Right atrium auricular region (tissue), 2 donors: Measurements from ENCODE around the gene RNF43. TPM values are rescaled to one million over a fixed set of nuclear protein-coding genes. Genes with fewer than 3 reads are reported as not detected.

Source experiments
- DNase-seq: peaks from one replicate; pipeline ENCODE4 v3.0.0-alpha.2; 2019; ENCODE audit warnings: low spot score
- H3K27ac ChIP-seq, 2 donors: fragments of 200-600 bp; sonication (generic); 1 replicate in 1 of 2; 2 replicates in 1 of 2; pipeline ENCODE4 v1.5.1; 2016 to 2019
- H3K27me3 ChIP-seq, 2 donors: fragments of 200-600 bp; sonication (generic); one replicate each; pipeline versions ENCODE4 v1.5.1 to v1.6.0; 2017 to 2019
- H3K36me3 ChIP-seq: fragments of 200-600 bp; sonication (generic); one replicate; pipeline ENCODE4 v1.5.1; 2016
- H3K4me1 ChIP-seq, 2 donors: fragments of 200-600 bp; sonication (generic); one replicate each; pipeline versions ENCODE4 v1.5.1 to v1.6.0; 2017 to 2019
- H3K4me3 ChIP-seq, 2 donors: fragments of 200-600 bp; sonication (generic); 1 replicate in 1 of 2; 2 replicates in 1 of 2; pipeline ENCODE4 v1.5.1; 2017 to 2019; ENCODE audit warnings: mild to moderate bottlenecking in 1 of 2, moderate library complexity in 1 of 2
- H3K9me3 ChIP-seq, 2 donors: fragments of 200-600 bp; sonication (generic); one replicate each; pipeline ENCODE4 v1.5.1; 2019
- total RNA-seq, 2 donors: library from RNA; depleted of rRNA; stranded (reverse); fragments of >200 nt; gene quantifications; one replicate each; pipeline ENCODE4 v1.1.0, GENCODE V29; 2016
- TF ChIP-seq, protein P1 (sequence below), 2 donors: fragments of 200-600 bp; sonication (generic); IDR thresholded peaks; one replicate each; pipeline ENCODE4 v1.5.1; 2019; ENCODE audit warnings: antibody characterized with exemption in 2 of 2

The RNF43 gene
- total RNA-seq, 2 donors from 2014 or later: 4.4 to 5.5 TPM

DNA sequence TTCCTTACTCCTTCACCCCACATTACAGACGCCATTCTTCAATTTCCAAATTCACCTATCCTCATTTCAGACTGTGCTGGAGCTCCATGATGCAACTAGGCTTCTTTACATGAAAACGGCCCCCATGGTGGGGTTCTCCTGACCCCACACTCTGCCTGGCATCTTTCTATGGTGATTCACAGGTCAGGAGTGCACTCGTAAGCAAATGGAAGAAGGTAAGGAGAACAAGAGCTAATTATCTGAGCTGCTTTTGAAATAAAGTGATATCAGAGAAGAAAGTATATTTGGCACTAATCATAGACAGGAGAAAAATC is 37.9 kb downstream of the RNF43 start:
- Histone ChIP-seq H3K36me3 (no peaks in the 10 kb centered on the region), H3K27me3 (no peaks in the 10 kb centered on the region), H3K4me3 (no peak overlapping the region), H3K4me1 (no peaks in the 10 kb centered on the region), H3K27ac (no peak overlapping the region), H3K9me3 (no peaks in the 10 kb centered on the region)
- DNase-seq: no peak
- TF ChIP-seq, protein P1, sequence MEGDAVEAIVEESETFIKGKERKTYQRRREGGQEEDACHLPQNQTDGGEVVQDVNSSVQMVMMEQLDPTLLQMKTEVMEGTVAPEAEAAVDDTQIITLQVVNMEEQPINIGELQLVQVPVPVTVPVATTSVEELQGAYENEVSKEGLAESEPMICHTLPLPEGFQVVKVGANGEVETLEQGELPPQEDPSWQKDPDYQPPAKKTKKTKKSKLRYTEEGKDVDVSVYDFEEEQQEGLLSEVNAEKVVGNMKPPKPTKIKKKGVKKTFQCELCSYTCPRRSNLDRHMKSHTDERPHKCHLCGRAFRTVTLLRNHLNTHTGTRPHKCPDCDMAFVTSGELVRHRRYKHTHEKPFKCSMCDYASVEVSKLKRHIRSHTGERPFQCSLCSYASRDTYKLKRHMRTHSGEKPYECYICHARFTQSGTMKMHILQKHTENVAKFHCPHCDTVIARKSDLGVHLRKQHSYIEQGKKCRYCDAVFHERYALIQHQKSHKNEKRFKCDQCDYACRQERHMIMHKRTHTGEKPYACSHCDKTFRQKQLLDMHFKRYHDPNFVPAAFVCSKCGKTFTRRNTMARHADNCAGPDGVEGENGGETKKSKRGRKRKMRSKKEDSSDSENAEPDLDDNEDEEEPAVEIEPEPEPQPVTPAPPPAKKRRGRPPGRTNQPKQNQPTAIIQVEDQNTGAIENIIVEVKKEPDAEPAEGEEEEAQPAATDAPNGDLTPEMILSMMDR (IDR thresholded peaks at IDR 0.05): no peak

DNA sequence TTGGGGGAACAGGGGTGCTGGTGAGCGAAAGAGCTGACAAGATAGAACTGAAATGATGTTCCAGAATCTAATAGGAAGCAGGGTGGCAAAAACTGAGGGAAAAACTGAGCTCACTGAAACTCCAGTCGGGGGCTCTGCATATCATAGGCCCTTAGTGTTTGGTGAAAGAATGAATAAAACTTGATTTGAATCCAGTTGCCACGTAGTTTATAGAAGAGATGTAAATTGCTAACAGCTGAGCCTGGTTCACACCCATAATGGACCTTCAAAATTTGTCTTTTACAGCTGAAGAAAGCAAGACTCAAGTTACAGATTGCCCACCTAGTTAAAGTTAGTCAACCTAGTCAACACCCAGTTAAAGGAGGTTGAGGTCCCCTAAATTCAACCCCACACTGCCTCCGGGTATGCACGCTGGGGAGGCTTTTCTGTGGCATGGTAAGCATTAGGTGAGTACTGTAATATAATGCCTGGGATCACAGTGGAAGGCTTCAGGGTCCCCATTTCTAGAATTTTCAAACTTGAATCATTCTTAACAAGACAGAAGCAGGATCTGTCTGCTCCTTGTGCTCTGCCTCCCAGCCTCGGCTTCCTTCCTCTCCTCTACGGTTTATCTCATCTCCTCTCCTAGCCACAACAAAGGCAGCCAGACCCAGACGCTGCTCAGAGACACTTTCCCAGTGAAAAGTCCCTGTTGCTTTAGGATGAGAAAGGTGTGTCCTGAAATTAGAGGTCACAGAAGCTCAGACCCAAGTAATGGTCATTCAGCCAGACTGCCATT is 38.4 kb downstream of the RNF43 start:
- TF ChIP-seq, protein P1 (IDR thresholded peaks at IDR 0.05): no peak
- no peaks in the 10 kb centered on the region for H3K27me3 ChIP-seq
- no peaks in the 10 kb centered on the region for H3K4me1 ChIP-seq
- H3K9me3 ChIP-seq: no peaks in the 10 kb centered on the region
- H3K36me3 ChIP-seq: no peaks in the 10 kb centered on the region
- no peak for DNase-seq
- H3K4me3 ChIP-seq: no peak overlapping the region
- H3K27ac ChIP-seq: no peak overlapping the region

DNA sequence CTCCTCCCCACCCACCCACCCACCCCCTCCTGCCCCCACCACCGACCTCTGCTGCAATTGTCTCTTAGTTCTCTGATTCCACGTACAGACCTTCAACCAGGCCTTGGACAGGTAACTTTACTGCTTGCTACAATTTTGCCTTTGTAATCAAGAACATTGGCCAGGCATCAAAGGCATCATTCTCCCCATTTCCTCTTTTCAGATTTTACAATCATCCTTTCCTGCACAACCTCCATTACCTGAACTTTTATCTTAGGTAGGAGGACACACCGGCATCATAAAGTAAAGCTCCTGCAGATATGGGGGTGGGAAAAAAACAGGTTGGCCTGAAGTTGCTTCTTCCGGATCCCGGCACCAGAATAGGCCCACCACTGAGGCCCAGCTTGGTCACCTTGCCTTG is 39.7 kb downstream of the RNF43 start:
- Histone ChIP-seq H3K4me1 (no peaks in the 10 kb centered on the region), H3K9me3 (no peaks in the 10 kb centered on the region), H3K27ac (no peak overlapping the region), H3K4me3 (no peak overlapping the region), H3K36me3 (no peaks in the 10 kb centered on the region), H3K27me3 (no peaks in the 10 kb centered on the region)
- no peak for DNase-seq
- TF ChIP-seq, protein P1 (IDR thresholded peaks at IDR 0.05): no peak

DNA sequence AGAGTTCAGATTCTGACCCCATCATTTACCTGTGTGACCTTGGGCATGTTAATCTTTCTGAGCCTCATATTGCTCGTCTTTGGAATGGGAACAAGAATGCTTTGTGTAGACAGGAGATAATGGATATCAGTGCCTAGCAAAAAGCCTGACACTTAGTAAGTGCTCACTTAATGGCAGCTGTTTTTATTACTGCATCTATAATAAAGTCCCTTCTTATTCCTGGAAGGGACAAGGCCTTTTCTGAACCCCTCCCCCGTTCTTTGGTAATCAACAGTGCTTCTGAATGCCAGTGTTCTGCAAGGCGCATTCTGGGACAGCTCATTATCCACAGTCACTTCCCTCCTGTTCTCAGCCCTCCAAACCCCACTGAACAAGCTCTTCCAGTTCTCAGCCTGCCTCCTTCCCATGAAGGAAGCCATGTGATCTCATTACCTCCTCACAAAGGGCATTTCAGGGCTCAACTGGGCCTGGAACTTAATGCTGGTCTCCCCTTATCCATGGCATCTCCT is 40.2 kb downstream of the RNF43 start:
- TF ChIP-seq, protein P1 (IDR thresholded peaks at IDR 0.05): no peak
- Histone ChIP-seq H3K27ac (no peak overlapping the region), H3K4me3 (no peak overlapping the region), H3K27me3 (no peaks in the 10 kb centered on the region), H3K9me3 (no peaks in the 10 kb centered on the region), H3K36me3 (no peaks in the 10 kb centered on the region), H3K4me1 (no peaks in the 10 kb centered on the region)
- no peak for DNase-seq

DNA sequence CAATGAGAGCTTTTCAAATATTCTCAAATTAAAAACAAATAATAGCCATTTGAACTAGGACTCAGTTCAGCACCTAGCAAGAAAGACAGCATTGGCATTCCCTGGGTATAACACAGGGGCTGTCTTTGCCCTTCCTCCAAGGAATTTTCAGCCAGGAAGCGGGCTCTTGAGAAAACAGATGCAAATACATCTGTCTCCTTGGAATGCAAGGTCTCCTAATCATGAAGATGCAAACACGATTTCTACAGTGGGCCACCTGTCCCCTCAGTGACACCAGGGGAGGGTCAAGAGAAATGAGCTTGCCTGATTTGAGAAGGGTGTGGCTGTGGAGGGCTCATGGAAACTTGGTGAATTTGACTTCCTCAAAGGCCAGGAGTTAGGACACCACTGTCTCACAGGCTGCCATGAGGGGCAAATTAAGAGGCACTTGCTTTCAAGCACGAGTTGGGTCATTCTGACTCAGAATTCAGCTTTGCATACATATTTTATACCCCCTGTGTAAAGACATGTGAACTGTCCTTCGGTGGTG is 40.8 kb downstream of the RNF43 start:
- Histone ChIP-seq H3K27ac (no peak overlapping the region), H3K36me3 (no peaks in the 10 kb centered on the region), H3K27me3 (no peaks in the 10 kb centered on the region), H3K4me1 (no peaks in the 10 kb centered on the region), H3K9me3 (no peaks in the 10 kb centered on the region), H3K4me3 (no peak overlapping the region)
- no peak for DNase-seq
- TF ChIP-seq, protein P1 (IDR thresholded peaks at IDR 0.05): no peak
